ENCODE measurements around the gene ZNF14. TPM values are rescaled to one million over a fixed set of nuclear protein-coding genes. Genes with fewer than 3 reads are reported as not detected.

The ZNF14 gene
- total RNA-seq, 1 donor = 68.2 TPM

Other genes with a start within 250 kb of the ZNF14 start
- 6.3 TPM for gene TSSK6, start 217.6 kb downstream of the ZNF14 start, total RNA-seq
- gene NDUFA13, start 216.9 kb downstream of the ZNF14 start, total RNA-seq = 68.8 TPM
- 0.10 TPM for gene YJEFN3, start 204.2 kb downstream of the ZNF14 start, total RNA-seq
- gene CILP2, start 194.8 kb downstream of the ZNF14 start, total RNA-seq = 0.31 TPM
- gene PBX4, start 114.4 kb downstream of the ZNF14 start, total RNA-seq = 12.7 TPM
- gene LPAR2, start 104.9 kb downstream of the ZNF14 start, total RNA-seq = 21.9 TPM
- gene GMIP, start 89.5 kb downstream of the ZNF14 start, total RNA-seq = 48.6 TPM
- gene ATP13A1, start 69.4 kb downstream of the ZNF14 start, total RNA-seq = 78.2 TPM
- 94.2 TPM for gene ZNF101, start 64.3 kb downstream of the ZNF14 start, total RNA-seq
- gene ZNF506, start 88.6 kb upstream of the ZNF14 start, total RNA-seq = 71.5 TPM
- 6.6 TPM for gene ZNF253, start 132.8 kb upstream of the ZNF14 start, total RNA-seq
- 15.0 TPM for gene ZNF93, start 167.8 kb upstream of the ZNF14 start, total RNA-seq

All from mononuclear cell (primary cell).